Transverse colon (tissue), 4 donors: ENCODE measurements around the gene SEC22A. TPM values are rescaled to one million over a fixed set of nuclear protein-coding genes. Genes with fewer than 3 reads are reported as not detected.

Source experiments
- DNase-seq: peaks from one replicate; pipeline ENCODE4 v3.0.0-alpha.2; 2019
- H3K27ac ChIP-seq, 4 donors: fragments of 200-600 bp; sonication (generic); 2 replicates each; pipeline ENCODE4 v1.5.1; 2016 to 2018; ENCODE audit warnings: inconsistent platforms in 4 of 4
- H3K27me3 ChIP-seq: fragments of 200-600 bp; sonication (generic); 2 replicates; pipeline ENCODE4 v1.5.1; 2017; ENCODE audit warnings: inconsistent platforms
- H3K36me3 ChIP-seq, 4 donors: fragments of 200-600 bp; sonication (generic); 2 replicates each; pipeline ENCODE4 v1.5.1; 2017 to 2019; ENCODE audit warnings: inconsistent platforms in 4 of 4
- H3K4me1 ChIP-seq, 4 donors: fragments of 200-600 bp; sonication (generic); 2 replicates each; pipeline ENCODE4 v1.5.1; 2017 to 2020; ENCODE audit warnings: inconsistent platforms in 4 of 4
- H3K4me3 ChIP-seq, 4 donors: fragments of 200-600 bp; sonication (generic); 1 replicate in 1 of 4; 2 replicates in 3 of 4; pipeline versions ENCODE4 v1.5.1 to v1.6.1; 2017 to 2019; ENCODE audit warnings: inconsistent platforms in 4 of 4
- H3K9me3 ChIP-seq, 2 donors: fragments of 200-600 bp; sonication (generic); 2 replicates each; pipeline ENCODE4 v1.5.1; 2017 to 2019; ENCODE audit warnings: inconsistent platforms in 2 of 2
- CTCF ChIP-seq, 5 experiments: fragments of 200-600 bp in 3 of 5; fragments of 450-650 bp in 2 of 5; sonication (generic) in 3 of 5; IDR thresholded peaks; 1 replicate in 2 of 5; 2 replicates in 3 of 5; pipeline ENCODE4 v1.5.1; 2016 to 2017; ENCODE audit warnings: antibody characterized with exemption in 5 of 5, inconsistent platforms in 3 of 5, mild to moderate bottlenecking in 2 of 5, moderate library complexity in 1 of 5
- EP300 ChIP-seq: sonication (generic); formaldehyde crosslinking; IDR thresholded peaks from one replicate; pipeline ENCODE4 v1.6.1; 2017; ENCODE audit warnings: antibody characterized with exemption, low read depth
- POLR2A ChIP-seq: fragments of 450-650 bp; IDR thresholded peaks from one replicate; pipeline ENCODE4 v1.6.1; 2016; ENCODE audit warnings: antibody characterized with exemption, mild to moderate bottlenecking, moderate library complexity
- POLR2AphosphoS5 ChIP-seq, 3 donors: sonication (generic); formaldehyde crosslinking; IDR thresholded peaks; one replicate each; pipeline ENCODE4 v1.6.1; 2016; ENCODE audit warnings: antibody characterized with exemption in 3 of 3
- WGBS, 2 donors: methylation state at CpG; one replicate each; pipeline ENCODE4 v1.1.5; 2018; ENCODE audit warnings: low coverage in 1 of 2; 5-methylcytosine and 5-hydroxymethylcytosine counted together
- in situ Hi-C, 4 donors: fragments of 200-750 bp; cut with MboI; loops; one replicate each; pipeline versions ENCODE4 v1.15.0 to v1.15.1; 2017; ENCODE audit warnings: low sequenced_read_pairs in 3 of 4, low pct_ligation_motif_present in 1 of 4, low pct_unique_long_range_greater_than_20kb in 1 of 4
- intact Hi-C: fragments of 100-400 bp; cut with DNase I; formaldehyde crosslinking; loops from one replicate; pipeline ENCODE4 v1.15.1; 2023; ENCODE audit warnings: low total_unique reads
- total RNA-seq, 4 donors: library from RNA; depleted of rRNA; stranded (reverse); fragments of >200 nt; gene quantifications; one replicate each; pipeline ENCODE4 v1.1.0, GENCODE V29; 2016

Gene SEC22A
- total RNA-seq, 4 donors from 2014 or later, result 4.5 to 33.8 (median 17.6) TPM

GRCh38 chr3:123168122-123168521 is 33.6 kb upstream of the SEC22A start:
- Histone ChIP-seq H3K27ac (no peak overlapping the region), H3K4me1 (peaks cover 0 to 5% (median 0%) of the 10 kb centered on the region in 4 donors), H3K9me3 (no peaks in the 10 kb centered on the region), H3K4me3 (no peak overlapping the region), H3K27me3 (no peaks in the 10 kb centered on the region), H3K36me3 (peaks cover 0 to 19% (median 2%) of the 10 kb centered on the region in 4 donors)
- in situ Hi-C loops, result no loop called here
- no peak for DNase-seq
- intact Hi-C loops, result no loop called here
- no peak for TF ChIP-seq POLR2AphosphoS5 (IDR thresholded peaks at IDR 0.05)
- TF ChIP-seq CTCF (IDR thresholded peaks at IDR 0.05), result no peak
- no peak for TF ChIP-seq POLR2A
- TF ChIP-seq EP300, result no peak

- in situ Hi-C loops, result no loop called here
- intact Hi-C loops, result no loop called here
- no peak for TF ChIP-seq CTCF (IDR thresholded peaks at IDR 0.05)
- no peak for TF ChIP-seq EP300
- no peak for TF ChIP-seq POLR2AphosphoS5 (IDR thresholded peaks at IDR 0.05)
- TF ChIP-seq POLR2A, result no peak
Measured at GRCh38 chr3:123168605-123169004, 33.1 kb upstream of the SEC22A start.

GRCh38 chr3:123169492-123169929 is 32.2 kb upstream of the SEC22A start:
- in situ Hi-C loops, result no loop called here
- Histone ChIP-seq H3K4me3 (no peak overlapping the region), H3K27ac (peak overlapping the region in 1 of 4 donors; percentile 27), H3K9me3 (no peaks in the 10 kb centered on the region), H3K4me1 (peaks cover 0 to 5% (median 0%) of the 10 kb centered on the region in 4 donors), H3K27me3 (no peaks in the 10 kb centered on the region), H3K36me3 (peaks cover 0 to 10% (median 2%) of the 10 kb centered on the region in 4 donors)
- TF ChIP-seq POLR2AphosphoS5 (IDR thresholded peaks at IDR 0.05), result no peak
- no peak for TF ChIP-seq EP300
- no peak for TF ChIP-seq CTCF (IDR thresholded peaks at IDR 0.05)
- TF ChIP-seq POLR2A, result no peak
- no peak for DNase-seq
- intact Hi-C loops, result no loop called here
- 68 to 83% methylated on average over 1 to 5 of the region's 5 CpGs for WGBS, 2 donors

More at GRCh38 chr3:123168605-123169004, 33.1 kb upstream of the SEC22A start:
- peaks cover 0 to 19% (median 2%) of the 10 kb centered on the region in 4 donors for H3K36me3 ChIP-seq
- WGBS, 2 donors, result 67 to 71% methylated on average over 2 of the region's 2 CpGs
- peaks cover 0 to 5% (median 0%) of the 10 kb centered on the region in 4 donors for H3K4me1 ChIP-seq
- H3K4me3 ChIP-seq, result no peak overlapping the region
- no peaks in the 10 kb centered on the region for H3K27me3 ChIP-seq
- H3K27ac ChIP-seq, result no peak overlapping the region
- DNase-seq, result no peak
- H3K9me3 ChIP-seq, result no peaks in the 10 kb centered on the region

- H3K4me1 ChIP-seq, result peaks cover 0 to 5% (median 0%) of the 10 kb centered on the region in 4 donors
- H3K9me3 ChIP-seq, result no peaks in the 10 kb centered on the region
- H3K36me3 ChIP-seq, result peaks cover 0 to 6% (median under 1%) of the 10 kb centered on the region in 4 donors
- intact Hi-C loops (no loop called here), in situ Hi-C loops (no loop called here)
- no peak overlapping the region for H3K27ac ChIP-seq
- DNase-seq, result no peak
- TF ChIP-seq POLR2AphosphoS5 (IDR thresholded peaks at IDR 0.05) (no peak), EP300 (no peak), CTCF (IDR thresholded peaks at IDR 0.05) (no peak)
- 97 to 100% methylated on average over 2 of the region's 2 CpGs for WGBS, 2 donors
- no peak overlapping the region for H3K4me3 ChIP-seq
- no peaks in the 10 kb centered on the region for H3K27me3 ChIP-seq
Measured at GRCh38 chr3:123169930-123170329, 31.8 kb upstream of the SEC22A start.
